DOHH2 (cell line): ENCODE results near the gene CNNM4.
A peak's percentile ranks its signal among the peaks of the same experiment; 100 is the strongest.

ENCODE experiments used
- H3F3A ChIP-seq: fragments of 200-600 bp; sonication (generic), shearing (Covaris generic); 2 replicates; pipeline ENCODE4 v1.6.0; 2016; ENCODE audit warnings: antibody characterized with exemption, mild to moderate bottlenecking; ENCODE audit not compliant: control insufficient read depth, insufficient read depth
- H3K27ac ChIP-seq: fragments of 200-600 bp; sonication (generic); 2 replicates; pipeline ENCODE4 v1.5.1; 2014; ENCODE audit warnings: low read depth, mild to moderate bottlenecking, low read length, moderate library complexity
- H3K27me3 ChIP-seq: fragments of 200-600 bp; sonication (generic); 2 replicates; pipeline ENCODE4 v1.6.1; 2014; ENCODE audit warnings: mild to moderate bottlenecking, low read length, mixed read lengths; ENCODE audit not compliant: control insufficient read depth
- H3K36me3 ChIP-seq: fragments of 200-600 bp; sonication (generic); 2 replicates; pipeline ENCODE4 v1.6.1; 2014; ENCODE audit warnings: mild to moderate bottlenecking, low read length, moderate library complexity, mixed read lengths; ENCODE audit not compliant: control insufficient read depth
- H3K4me1 ChIP-seq: fragments of 200-600 bp; sonication (generic); 2 replicates; pipeline ENCODE4 v1.6.1; 2014; ENCODE audit warnings: mild to moderate bottlenecking, low read length, mixed read lengths; ENCODE audit not compliant: control insufficient read depth
- H3K4me2 ChIP-seq: fragments of 200-600 bp; sonication (generic); 2 replicates; pipeline ENCODE4 v1.6.0; 2014; ENCODE audit warnings: mild to moderate bottlenecking, low read length, moderate library complexity
- H3K4me3 ChIP-seq: fragments of 200-600 bp; sonication (generic); 2 replicates; pipeline ENCODE4 v1.5.1; 2014; ENCODE audit warnings: mild to moderate bottlenecking, low read length, mixed read lengths
- H3K79me2 ChIP-seq: fragments of 200-600 bp; sonication (generic); 2 replicates; pipeline ENCODE4 v1.6.1; 2014; ENCODE audit warnings: mild to moderate bottlenecking, low read length, mixed read lengths; ENCODE audit not compliant: control insufficient read depth
- H3K9me2 ChIP-seq: fragments of 200-600 bp; sonication (generic); replicated peaks from 2 replicates; pipeline ENCODE4 v1.6.1; 2014; ENCODE audit warnings: mild to moderate bottlenecking, low read length, mixed read lengths; ENCODE audit not compliant: control insufficient read depth
- H3K9me3 ChIP-seq: fragments of 200-600 bp; sonication (generic); 2 replicates; pipeline ENCODE4 v1.6.1; 2014; ENCODE audit warnings: antibody characterized with exemption, low read length, mixed read lengths; ENCODE audit not compliant: control insufficient read depth, insufficient read depth
- H4K20me1 ChIP-seq: fragments of 200-600 bp; sonication (generic); 2 replicates; pipeline ENCODE4 v1.6.0; 2014; ENCODE audit warnings: low read depth, mild to moderate bottlenecking, antibody characterized with exemption, low read length, moderate library complexity; ENCODE audit not compliant: control insufficient read depth, insufficient read depth
- EZH2phosphoT487 ChIP-seq: fragments of 200-600 bp; sonication (generic); IDR thresholded peaks from 2 replicates; pipeline ENCODE4 v1.6.1; 2017; ENCODE audit warnings: borderline replicate concordance, mild to moderate bottlenecking, antibody characterized with exemption, low read length, moderate library complexity, mixed read lengths
- TF ChIP-seq, protein P1 (sequence below): fragments of 200-600 bp; sonication (generic); IDR thresholded peaks from one replicate; pipeline ENCODE4 v1.5.1; 2014; ENCODE audit warnings: antibody characterized with exemption, mild to moderate bottlenecking, low read depth, low read length; ENCODE audit not compliant: poor library complexity, severe bottlenecking

CNNM4 gene

DNA sequence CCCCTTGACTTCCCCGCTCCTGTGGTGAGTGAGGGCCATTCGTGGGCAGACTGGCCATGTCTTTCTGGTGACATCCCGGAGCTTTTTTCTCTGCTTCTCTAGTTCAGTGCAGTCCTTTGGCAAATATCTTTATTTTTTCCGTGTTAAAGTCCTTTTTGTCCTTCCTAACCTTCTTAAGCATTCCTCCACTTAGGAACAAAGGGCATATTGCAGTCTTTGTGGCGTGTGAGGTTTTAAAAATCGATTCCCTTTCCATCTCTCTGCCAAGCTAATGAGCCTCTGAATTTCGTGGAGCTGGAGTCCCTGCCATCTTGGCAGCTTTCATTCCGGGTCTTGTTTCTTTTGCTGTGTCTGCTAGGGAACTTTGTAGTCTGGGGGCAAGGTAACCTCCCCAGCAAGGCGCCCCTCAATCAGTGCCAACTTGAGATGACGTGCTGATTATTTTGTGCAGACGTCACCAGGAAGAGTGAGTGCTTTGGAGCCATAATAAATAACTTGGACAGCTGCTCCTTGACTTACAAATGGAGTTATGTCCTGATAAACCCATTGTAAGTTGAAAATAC is 60.5 kb downstream of the CNNM4 start:
- Histone ChIP-seq H3F3A (no peaks in the 10 kb centered on the region), H4K20me1 (peaks cover 28% of the 10 kb centered on the region)

DNA sequence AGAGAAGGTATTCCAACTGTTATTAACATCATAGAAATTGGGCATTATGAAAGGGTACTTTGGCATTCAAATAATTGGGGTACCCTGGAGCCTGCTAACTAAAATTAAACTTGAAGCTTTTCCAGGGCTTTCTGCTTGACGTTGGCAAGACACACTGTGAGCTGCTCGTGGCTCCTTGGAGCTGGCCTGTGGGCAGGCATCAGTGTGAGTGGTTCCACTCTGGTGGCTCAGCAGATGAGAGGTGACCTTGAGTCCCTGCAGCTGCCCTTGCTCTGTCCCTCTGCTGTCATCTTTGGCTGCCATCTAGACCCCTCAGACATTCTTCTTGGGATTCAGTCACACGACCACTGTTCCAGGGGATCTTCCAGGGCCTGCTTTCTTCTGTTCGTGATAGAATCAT is 62.1 kb downstream of the CNNM4 start:
- Histone ChIP-seq H3F3A (no peaks in the 10 kb centered on the region), H3K4me1 (peaks cover 33% of the 10 kb centered on the region), H4K20me1 (peaks cover 22% of the 10 kb centered on the region), H3K9me2 (no peaks in the 10 kb centered on the region), H3K79me2 (peaks cover 71% of the 10 kb centered on the region), H3K36me3 (peaks cover 69% of the 10 kb centered on the region), H3K27me3 (no peaks in the 10 kb centered on the region), H3K4me2 (no peak overlapping the region), H3K4me3 (no peak overlapping the region), H3K27ac (no peak overlapping the region), H3K9me3 (no peaks in the 10 kb centered on the region)
- TF ChIP-seq EZH2phosphoT487: no peak
- TF ChIP-seq, protein P1, sequence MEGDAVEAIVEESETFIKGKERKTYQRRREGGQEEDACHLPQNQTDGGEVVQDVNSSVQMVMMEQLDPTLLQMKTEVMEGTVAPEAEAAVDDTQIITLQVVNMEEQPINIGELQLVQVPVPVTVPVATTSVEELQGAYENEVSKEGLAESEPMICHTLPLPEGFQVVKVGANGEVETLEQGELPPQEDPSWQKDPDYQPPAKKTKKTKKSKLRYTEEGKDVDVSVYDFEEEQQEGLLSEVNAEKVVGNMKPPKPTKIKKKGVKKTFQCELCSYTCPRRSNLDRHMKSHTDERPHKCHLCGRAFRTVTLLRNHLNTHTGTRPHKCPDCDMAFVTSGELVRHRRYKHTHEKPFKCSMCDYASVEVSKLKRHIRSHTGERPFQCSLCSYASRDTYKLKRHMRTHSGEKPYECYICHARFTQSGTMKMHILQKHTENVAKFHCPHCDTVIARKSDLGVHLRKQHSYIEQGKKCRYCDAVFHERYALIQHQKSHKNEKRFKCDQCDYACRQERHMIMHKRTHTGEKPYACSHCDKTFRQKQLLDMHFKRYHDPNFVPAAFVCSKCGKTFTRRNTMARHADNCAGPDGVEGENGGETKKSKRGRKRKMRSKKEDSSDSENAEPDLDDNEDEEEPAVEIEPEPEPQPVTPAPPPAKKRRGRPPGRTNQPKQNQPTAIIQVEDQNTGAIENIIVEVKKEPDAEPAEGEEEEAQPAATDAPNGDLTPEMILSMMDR: no peak

More for the DNA sequence above, 60.5 kb downstream of the CNNM4 start:
- no peaks in the 10 kb centered on the region for H3K27me3 ChIP-seq
- no peak overlapping the region for H3K27ac ChIP-seq
- H3K4me3 ChIP-seq: no peak overlapping the region
- no peaks in the 10 kb centered on the region for H3K9me3 ChIP-seq
- H3K36me3 ChIP-seq: peaks cover 65% of the 10 kb centered on the region
- peaks cover 40% of the 10 kb centered on the region for H3K4me1 ChIP-seq
- 0 out of 2 replicates have a peak overlapping the region, but pooled peaks have one; percentile 92 for H3K4me2 ChIP-seq
- H3K9me2 ChIP-seq: no peaks in the 10 kb centered on the region
- H3K79me2 ChIP-seq: peaks cover 80% of the 10 kb centered on the region
- TF ChIP-seq, protein P1: no peak

DNA sequence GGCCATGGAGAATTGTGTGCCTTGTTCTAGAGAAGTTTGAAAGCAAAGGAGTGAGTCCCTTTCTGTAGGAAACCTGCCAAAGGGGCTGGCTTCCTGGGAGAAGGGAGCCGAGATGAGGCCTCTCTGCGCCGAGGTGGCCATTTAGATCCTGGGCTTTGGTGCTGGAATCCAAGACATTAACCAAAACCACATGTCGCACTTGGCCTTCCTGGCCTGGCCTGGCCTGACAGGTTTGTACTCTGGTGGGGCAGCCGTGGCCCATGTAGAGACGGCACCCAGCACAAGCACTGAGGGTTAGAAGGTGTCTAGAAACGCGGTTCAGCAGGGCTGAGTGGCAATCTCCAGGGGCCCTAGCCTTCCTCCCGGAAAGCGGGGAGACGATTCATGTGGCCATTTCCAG is 62.5 kb downstream of the CNNM4 start:
- peaks cover 67% of the 10 kb centered on the region for H3K79me2 ChIP-seq
- no peaks in the 10 kb centered on the region for H3K9me3 ChIP-seq
- TF ChIP-seq EZH2phosphoT487: no peak
- TF ChIP-seq, protein P1: no peak
- H3K36me3 ChIP-seq: peaks cover 70% of the 10 kb centered on the region
- H3K27me3 ChIP-seq: no peaks in the 10 kb centered on the region
- no peaks in the 10 kb centered on the region for H3K9me2 ChIP-seq
- peaks cover 18% of the 10 kb centered on the region; the same call in 1 of the 2 replicates for H4K20me1 ChIP-seq
- no peaks in the 10 kb centered on the region for H3F3A ChIP-seq
- H3K4me3 ChIP-seq: no peak overlapping the region
- peaks cover 28% of the 10 kb centered on the region for H3K4me1 ChIP-seq
- no peak overlapping the region for H3K4me2 ChIP-seq
- no peak overlapping the region for H3K27ac ChIP-seq
